HepG2 (cell line): ENCODE measurements around the gene WIPF2. TPM values are rescaled to one million over a fixed set of nuclear protein-coding genes. Genes with fewer than 3 reads are reported as not detected.
A peak's percentile ranks its signal among the peaks of the same experiment; 100 is the strongest.

Source experiments
- CBX2 ChIP-seq, 2 experiments: fragments of 200-600 bp in 1 of 2; sonication (generic); formaldehyde crosslinking in 1 of 2; IDR thresholded peaks; 2 replicates each; pipeline versions ENCODE4 v1.7.0 to v1.8.1; 2018 to 2022; ENCODE audit warnings: low read depth in 2 of 2, low read length in 1 of 2, mild to moderate bottlenecking in 1 of 2, missing genetic modification reagents in 1 of 2
- GPN1 ChIP-seq: sonication (generic); formaldehyde crosslinking; IDR thresholded peaks from 2 replicates; pipeline ENCODE4 v1.5.1; 2020; ENCODE audit warnings: missing genetic modification reagents, borderline replicate concordance
- RFXANK ChIP-seq: IDR thresholded peaks from 2 replicates; pipeline ENCODE4 v1.6.1; 2016
- SUZ12 ChIP-seq: fragments of 150-350 bp; IDR thresholded peaks from 2 replicates; pipeline ENCODE4 v1.6.1; 2014; ENCODE audit warnings: low read depth, low read length
- ZNF256 ChIP-seq: sonication (generic); formaldehyde crosslinking; conservative IDR thresholded peaks from 2 replicates; pipeline ENCODE4 v1.4.0; 2020; ENCODE audit warnings: missing genetic modification reagents
- polyA plus RNA-seq, 8 experiments: library from polyadenylated mRNA; depleted of rRNA in 3 of 8; stranded (reverse) in 7 of 8; unstranded in 1 of 8; fragments of >200 nt; fragmentation: Illumina TruSeq in 4 of 8; extraction: Trizol in 4 of 8; gene quantifications; 2 replicates each; pipeline versions ENCODE4 v1.2.1 to v1.2.3, GENCODE V29; 2011 to 2016; ENCODE audit warnings: low read depth in 4 of 8, missing spikeins in 1 of 8, mixed read lengths in 1 of 8; ENCODE audit not compliant: insufficient read depth in 1 of 8
- total RNA-seq, 5 experiments: library from RNA; depleted of rRNA; stranded (reverse); fragments of >200 nt; fragmentation: Illumina TruSeq; extraction: Trizol; gene quantifications; 2 replicates each; pipeline ENCODE4 v1.2.3, GENCODE V29; 2016; ENCODE audit warnings: low read depth in 1 of 5
- TF ChIP-seq, protein P1 (sequence below): sonication (generic); formaldehyde crosslinking; IDR thresholded peaks from 2 replicates; pipeline ENCODE4 v1.4.0; 2020; ENCODE audit warnings: mild to moderate bottlenecking, missing genetic modification reagents
- TF ChIP-seq, protein P2 (sequence below): sonication (generic); formaldehyde crosslinking; IDR thresholded peaks from 2 replicates; pipeline ENCODE4 v1.5.1; 2020; ENCODE audit warnings: mild to moderate bottlenecking, missing genetic modification reagents, moderate library complexity
- TF ChIP-seq, protein P3 (sequence below): sonication (generic); formaldehyde crosslinking; IDR thresholded peaks from 2 replicates; pipeline ENCODE4 v1.8.0; 2022; ENCODE audit warnings: mild to moderate bottlenecking, missing genetic modification reagents; ENCODE audit not compliant: insufficient replicate concordance
- TF ChIP-seq, protein P4 (sequence below): sonication (generic); formaldehyde crosslinking; IDR thresholded peaks from 2 replicates; pipeline ENCODE4 v1.5.0; 2020; ENCODE audit warnings: mild to moderate bottlenecking, missing genetic modification reagents

The WIPF2 gene
- total and polyA plus RNA-seq, 2 of the 13 experiments (the other 11 are each of a cell fraction or from before 2014, with no cell fraction given) = 7.2 to 10.8 TPM

DNA sequence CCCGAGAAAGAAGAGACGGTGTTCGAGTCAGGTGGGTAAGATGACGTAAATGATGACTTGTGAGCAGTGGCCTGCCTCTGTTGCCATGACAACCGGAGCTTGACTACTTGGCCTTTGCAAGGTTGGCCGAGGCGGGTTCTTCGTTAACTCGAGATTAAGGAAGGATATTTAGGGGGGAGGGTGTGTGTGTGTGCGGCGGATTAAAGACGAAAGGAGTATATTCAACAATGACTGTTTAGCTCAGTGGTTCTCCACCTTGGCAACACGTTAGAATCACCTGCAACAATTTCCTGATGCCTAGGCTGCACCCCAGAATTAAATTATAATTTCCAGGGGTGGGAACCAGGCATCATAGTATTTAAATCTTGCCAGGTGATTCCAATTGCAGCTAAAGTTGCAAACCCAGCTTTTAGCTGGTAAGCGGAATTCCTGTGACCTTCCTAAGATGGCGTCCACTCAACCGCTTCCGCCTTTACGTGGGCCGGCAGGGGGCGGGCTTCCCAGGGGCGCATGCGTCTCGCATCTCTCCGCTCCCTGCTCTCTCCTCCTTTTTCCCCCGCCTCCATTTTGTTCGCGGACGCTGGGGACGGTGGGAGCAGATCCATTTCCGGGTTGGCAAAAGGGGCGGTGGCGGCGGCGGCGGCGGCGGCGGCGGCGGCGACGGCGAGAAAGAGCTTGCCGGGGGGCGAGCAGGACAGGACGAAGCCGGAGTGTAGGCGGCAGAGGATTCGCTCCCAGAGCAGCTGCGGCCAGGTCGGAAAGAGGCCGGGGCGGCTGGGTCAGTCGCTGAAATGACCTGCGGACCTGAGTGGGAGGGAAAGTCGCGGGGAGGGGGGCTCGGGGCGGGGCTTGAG is at the start of gene WIPF2 (continued):
- TF ChIP-seq, protein P1, sequence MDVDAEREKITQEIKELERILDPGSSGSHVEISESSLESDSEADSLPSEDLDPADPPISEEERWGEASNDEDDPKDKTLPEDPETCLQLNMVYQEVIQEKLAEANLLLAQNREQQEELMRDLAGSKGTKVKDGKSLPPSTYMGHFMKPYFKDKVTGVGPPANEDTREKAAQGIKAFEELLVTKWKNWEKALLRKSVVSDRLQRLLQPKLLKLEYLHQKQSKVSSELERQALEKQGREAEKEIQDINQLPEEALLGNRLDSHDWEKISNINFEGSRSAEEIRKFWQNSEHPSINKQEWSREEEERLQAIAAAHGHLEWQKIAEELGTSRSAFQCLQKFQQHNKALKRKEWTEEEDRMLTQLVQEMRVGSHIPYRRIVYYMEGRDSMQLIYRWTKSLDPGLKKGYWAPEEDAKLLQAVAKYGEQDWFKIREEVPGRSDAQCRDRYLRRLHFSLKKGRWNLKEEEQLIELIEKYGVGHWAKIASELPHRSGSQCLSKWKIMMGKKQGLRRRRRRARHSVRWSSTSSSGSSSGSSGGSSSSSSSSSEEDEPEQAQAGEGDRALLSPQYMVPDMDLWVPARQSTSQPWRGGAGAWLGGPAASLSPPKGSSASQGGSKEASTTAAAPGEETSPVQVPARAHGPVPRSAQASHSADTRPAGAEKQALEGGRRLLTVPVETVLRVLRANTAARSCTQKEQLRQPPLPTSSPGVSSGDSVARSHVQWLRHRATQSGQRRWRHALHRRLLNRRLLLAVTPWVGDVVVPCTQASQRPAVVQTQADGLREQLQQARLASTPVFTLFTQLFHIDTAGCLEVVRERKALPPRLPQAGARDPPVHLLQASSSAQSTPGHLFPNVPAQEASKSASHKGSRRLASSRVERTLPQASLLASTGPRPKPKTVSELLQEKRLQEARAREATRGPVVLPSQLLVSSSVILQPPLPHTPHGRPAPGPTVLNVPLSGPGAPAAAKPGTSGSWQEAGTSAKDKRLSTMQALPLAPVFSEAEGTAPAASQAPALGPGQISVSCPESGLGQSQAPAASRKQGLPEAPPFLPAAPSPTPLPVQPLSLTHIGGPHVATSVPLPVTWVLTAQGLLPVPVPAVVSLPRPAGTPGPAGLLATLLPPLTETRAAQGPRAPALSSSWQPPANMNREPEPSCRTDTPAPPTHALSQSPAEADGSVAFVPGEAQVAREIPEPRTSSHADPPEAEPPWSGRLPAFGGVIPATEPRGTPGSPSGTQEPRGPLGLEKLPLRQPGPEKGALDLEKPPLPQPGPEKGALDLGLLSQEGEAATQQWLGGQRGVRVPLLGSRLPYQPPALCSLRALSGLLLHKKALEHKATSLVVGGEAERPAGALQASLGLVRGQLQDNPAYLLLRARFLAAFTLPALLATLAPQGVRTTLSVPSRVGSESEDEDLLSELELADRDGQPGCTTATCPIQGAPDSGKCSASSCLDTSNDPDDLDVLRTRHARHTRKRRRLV (CRISPR knock-in tag) = peak; percentile 43; the same call in 1 of the 2 replicates
- TF ChIP-seq CBX2 (IDR thresholded peaks at IDR 0.05; ENCODE audit: low read depth, low read length) (no peak), CBX2 (CRISPR knock-in tag; IDR thresholded peaks at IDR 0.05; ENCODE audit: low read depth) (no peak), GPN1 (CRISPR knock-in tag) (no peak), ZNF256 (CRISPR knock-in tag) (no peak), RFXANK (CRISPR knock-in tag) (peak; percentile 27), SUZ12 (no peak)
- TF ChIP-seq, protein P2, sequence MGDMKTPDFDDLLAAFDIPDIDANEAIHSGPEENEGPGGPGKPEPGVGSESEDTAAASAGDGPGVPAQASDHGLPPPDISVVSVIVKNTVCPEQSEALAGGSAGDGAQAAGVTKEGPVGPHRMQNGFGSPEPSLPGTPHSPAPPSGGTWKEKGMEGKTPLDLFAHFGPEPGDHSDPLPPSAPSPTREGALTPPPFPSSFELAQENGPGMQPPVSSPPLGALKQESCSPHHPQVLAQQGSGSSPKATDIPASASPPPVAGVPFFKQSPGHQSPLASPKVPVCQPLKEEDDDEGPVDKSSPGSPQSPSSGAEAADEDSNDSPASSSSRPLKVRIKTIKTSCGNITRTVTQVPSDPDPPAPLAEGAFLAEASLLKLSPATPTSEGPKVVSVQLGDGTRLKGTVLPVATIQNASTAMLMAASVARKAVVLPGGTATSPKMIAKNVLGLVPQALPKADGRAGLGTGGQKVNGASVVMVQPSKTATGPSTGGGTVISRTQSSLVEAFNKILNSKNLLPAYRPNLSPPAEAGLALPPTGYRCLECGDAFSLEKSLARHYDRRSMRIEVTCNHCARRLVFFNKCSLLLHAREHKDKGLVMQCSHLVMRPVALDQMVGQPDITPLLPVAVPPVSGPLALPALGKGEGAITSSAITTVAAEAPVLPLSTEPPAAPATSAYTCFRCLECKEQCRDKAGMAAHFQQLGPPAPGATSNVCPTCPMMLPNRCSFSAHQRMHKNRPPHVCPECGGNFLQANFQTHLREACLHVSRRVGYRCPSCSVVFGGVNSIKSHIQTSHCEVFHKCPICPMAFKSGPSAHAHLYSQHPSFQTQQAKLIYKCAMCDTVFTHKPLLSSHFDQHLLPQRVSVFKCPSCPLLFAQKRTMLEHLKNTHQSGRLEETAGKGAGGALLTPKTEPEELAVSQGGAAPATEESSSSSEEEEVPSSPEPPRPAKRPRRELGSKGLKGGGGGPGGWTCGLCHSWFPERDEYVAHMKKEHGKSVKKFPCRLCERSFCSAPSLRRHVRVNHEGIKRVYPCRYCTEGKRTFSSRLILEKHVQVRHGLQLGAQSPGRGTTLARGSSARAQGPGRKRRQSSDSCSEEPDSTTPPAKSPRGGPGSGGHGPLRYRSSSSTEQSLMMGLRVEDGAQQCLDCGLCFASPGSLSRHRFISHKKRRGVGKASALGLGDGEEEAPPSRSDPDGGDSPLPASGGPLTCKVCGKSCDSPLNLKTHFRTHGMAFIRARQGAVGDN (CRISPR knock-in tag) = peak; percentile 91
- TF ChIP-seq, protein P3, sequence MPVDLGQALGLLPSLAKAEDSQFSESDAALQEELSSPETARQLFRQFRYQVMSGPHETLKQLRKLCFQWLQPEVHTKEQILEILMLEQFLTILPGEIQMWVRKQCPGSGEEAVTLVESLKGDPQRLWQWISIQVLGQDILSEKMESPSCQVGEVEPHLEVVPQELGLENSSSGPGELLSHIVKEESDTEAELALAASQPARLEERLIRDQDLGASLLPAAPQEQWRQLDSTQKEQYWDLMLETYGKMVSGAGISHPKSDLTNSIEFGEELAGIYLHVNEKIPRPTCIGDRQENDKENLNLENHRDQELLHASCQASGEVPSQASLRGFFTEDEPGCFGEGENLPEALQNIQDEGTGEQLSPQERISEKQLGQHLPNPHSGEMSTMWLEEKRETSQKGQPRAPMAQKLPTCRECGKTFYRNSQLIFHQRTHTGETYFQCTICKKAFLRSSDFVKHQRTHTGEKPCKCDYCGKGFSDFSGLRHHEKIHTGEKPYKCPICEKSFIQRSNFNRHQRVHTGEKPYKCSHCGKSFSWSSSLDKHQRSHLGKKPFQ = no peak
- TF ChIP-seq, protein P4, sequence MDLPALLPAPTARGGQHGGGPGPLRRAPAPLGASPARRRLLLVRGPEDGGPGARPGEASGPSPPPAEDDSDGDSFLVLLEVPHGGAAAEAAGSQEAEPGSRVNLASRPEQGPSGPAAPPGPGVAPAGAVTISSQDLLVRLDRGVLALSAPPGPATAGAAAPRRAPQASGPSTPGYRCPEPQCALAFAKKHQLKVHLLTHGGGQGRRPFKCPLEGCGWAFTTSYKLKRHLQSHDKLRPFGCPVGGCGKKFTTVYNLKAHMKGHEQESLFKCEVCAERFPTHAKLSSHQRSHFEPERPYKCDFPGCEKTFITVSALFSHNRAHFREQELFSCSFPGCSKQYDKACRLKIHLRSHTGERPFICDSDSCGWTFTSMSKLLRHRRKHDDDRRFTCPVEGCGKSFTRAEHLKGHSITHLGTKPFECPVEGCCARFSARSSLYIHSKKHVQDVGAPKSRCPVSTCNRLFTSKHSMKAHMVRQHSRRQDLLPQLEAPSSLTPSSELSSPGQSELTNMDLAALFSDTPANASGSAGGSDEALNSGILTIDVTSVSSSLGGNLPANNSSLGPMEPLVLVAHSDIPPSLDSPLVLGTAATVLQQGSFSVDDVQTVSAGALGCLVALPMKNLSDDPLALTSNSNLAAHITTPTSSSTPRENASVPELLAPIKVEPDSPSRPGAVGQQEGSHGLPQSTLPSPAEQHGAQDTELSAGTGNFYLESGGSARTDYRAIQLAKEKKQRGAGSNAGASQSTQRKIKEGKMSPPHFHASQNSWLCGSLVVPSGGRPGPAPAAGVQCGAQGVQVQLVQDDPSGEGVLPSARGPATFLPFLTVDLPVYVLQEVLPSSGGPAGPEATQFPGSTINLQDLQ (CRISPR knock-in tag) = no peak; the same call in 1 of the 2 replicates
